H1 (cell line): Measurements from ENCODE around the gene PYURF. TPM values are rescaled to one million over a fixed set of nuclear protein-coding genes. Genes with fewer than 3 reads are reported as not detected.

ENCODE experiments used
- CTCF ChIA-PET: fragments of 300-600 bp; sonication (Branson Sonifier 250); formaldehyde crosslinking; loops from one replicate; lab custom pipeline; 2021; ENCODE audit not compliant: partially characterized antibody; lab: Charles Lee
- POLR2A ChIA-PET: fragments of 300-600 bp; sonication (Branson Sonifier 250); formaldehyde crosslinking; loops from one replicate; lab custom pipeline; 2021; ENCODE audit warnings: inconsistent platforms; ENCODE audit not compliant: partially characterized antibody; lab: Charles Lee
- DNase-seq, 2 experiments: peaks; one replicate each; pipeline versions ENCODE4 v3.0.0 to v3.0.0-alpha.2; 2010 to 2022; ENCODE audit warnings: low spot score in 2 of 2, low read depth in 1 of 2, mixed read lengths in 1 of 2
- FAIRE-seq: peaks from 2 replicates; lab custom pipeline; 2011; peaks lifted over from hg19 to GRCh38; lab: Jason Lieb, UNC
- H2AFZ ChIP-seq: 2 replicates; pipeline ENCODE4 v1.8.1; 2012; ENCODE audit warnings: low read length, inconsistent platforms
- H2AK5ac ChIP-seq: 2 replicates; pipeline ENCODE4 v1.6.1; 2013; ENCODE audit warnings: low read depth, low read length
- H2BK120ac ChIP-seq: replicated peaks from 2 replicates; pipeline ENCODE3; 2013; ENCODE audit warnings: low read depth, low read length, inconsistent platforms
- H2BK12ac ChIP-seq: 2 replicates; pipeline ENCODE4 v1.6.1; 2013; ENCODE audit warnings: low read depth, low read length
- H2BK15ac ChIP-seq: 2 replicates; pipeline ENCODE4 v1.6.1; 2013; ENCODE audit warnings: low read length
- H2BK20ac ChIP-seq: 2 replicates; pipeline ENCODE4 v1.6.1; 2013; ENCODE audit warnings: low read length
- H2BK5ac ChIP-seq: 2 replicates; pipeline ENCODE4 v1.6.1; 2013; ENCODE audit warnings: low read depth, low read length
- H3K14ac ChIP-seq: 2 replicates; pipeline ENCODE4 v1.6.1; 2013; ENCODE audit warnings: inconsistent platforms; ENCODE audit not compliant: insufficient read length
- H3K18ac ChIP-seq: 2 replicates; pipeline ENCODE4 v1.6.1; 2013; ENCODE audit warnings: low read length; ENCODE audit errors: extremely low read depth
- H3K23ac ChIP-seq: 2 replicates; pipeline ENCODE4 v1.6.1; 2013; ENCODE audit warnings: inconsistent platforms; ENCODE audit not compliant: insufficient read length
- H3K23me2 ChIP-seq: 2 replicates; pipeline ENCODE4 v1.6.1; 2013; ENCODE audit warnings: low read depth, low read length
- H3K27ac ChIP-seq: 2 replicates; pipeline ENCODE4 v1.6.1; 2011; ENCODE audit warnings: low read depth, low read length, inconsistent platforms
- H3K27me3 ChIP-seq, 4 experiments: replicated peaks in 1 of 4; 1 replicate in 1 of 4; 2 replicates in 3 of 4; pipeline versions ENCODE4 v1.6.1 to v1.8.1; 2011 to 2013; ENCODE audit warnings: low read length in 3 of 4, mild to moderate bottlenecking in 3 of 4, inconsistent platforms in 2 of 4, mixed read lengths in 2 of 4, moderate library complexity in 1 of 4; ENCODE audit not compliant: control insufficient read depth in 3 of 4, insufficient read depth in 3 of 4; ENCODE audit errors: extremely low read depth in 1 of 4
- H3K36me3 ChIP-seq, 4 experiments: 2 replicates each; pipeline versions ENCODE4 v1.6.1 to v1.8.1; 2011 to 2013; ENCODE audit warnings: mild to moderate bottlenecking in 4 of 4, low read length in 3 of 4, moderate library complexity in 2 of 4, control low read depth in 1 of 4, inconsistent platforms in 1 of 4; ENCODE audit not compliant: insufficient read depth in 4 of 4, control insufficient read depth in 2 of 4
- H3K4ac ChIP-seq: replicated peaks from 2 replicates; pipeline ENCODE3; 2013; ENCODE audit warnings: low read length, low read depth, mixed read lengths, inconsistent platforms; ENCODE audit not compliant: insufficient read length
- H3K4me1 ChIP-seq, 4 experiments: replicated peaks in 1 of 4; 1 replicate in 1 of 4; 2 replicates in 3 of 4; pipeline versions ENCODE4 v1.6.1 to v1.8.1; 2011 to 2013; ENCODE audit warnings: low read length in 3 of 4, inconsistent platforms in 2 of 4, mixed read lengths in 1 of 4; ENCODE audit not compliant: insufficient read depth in 4 of 4, control insufficient read depth in 3 of 4
- H3K4me2 ChIP-seq, 2 experiments: 2 replicates each; pipeline versions ENCODE4 v1.6.1 to v1.8.1; 2011 to 2013; ENCODE audit warnings: low read depth in 2 of 2, low read length in 2 of 2, control low read depth in 1 of 2, inconsistent platforms in 1 of 2, mild to moderate bottlenecking in 1 of 2; ENCODE audit not compliant: insufficient read depth in 1 of 2
- H3K4me3 ChIP-seq, 4 experiments: fragments of 200-600, 300-600 bp in 1 of 4; sonication (generic), shearing (Covaris generic), sonication (Bioruptor Twin) in 1 of 4; 2 replicates each; pipeline versions ENCODE4 v1.5.1 to v1.8.1; 2011 to 2016; ENCODE audit warnings: low read length in 4 of 4, low read depth in 3 of 4, control low read depth in 2 of 4, inconsistent platforms in 2 of 4, mild to moderate bottlenecking in 2 of 4, mixed read lengths in 1 of 4, moderate library complexity in 1 of 4; ENCODE audit not compliant: insufficient read depth in 2 of 4; ENCODE audit errors: extremely low read depth in 1 of 4
- H3K56ac ChIP-seq: replicated peaks from 2 replicates; pipeline ENCODE3; 2013; ENCODE audit warnings: low read depth, mild to moderate bottlenecking, mixed read lengths, low read length, inconsistent platforms; ENCODE audit not compliant: insufficient read length
- H3K79me1 ChIP-seq: 2 replicates; pipeline ENCODE4 v1.6.1; 2013; ENCODE audit warnings: low read depth, low read length, control low read depth
- H3K79me2 ChIP-seq, 2 experiments: 2 replicates each; pipeline versions ENCODE4 v1.6.1 to v1.8.1; 2012 to 2013; ENCODE audit warnings: low read length in 2 of 2, mild to moderate bottlenecking in 2 of 2, inconsistent platforms in 1 of 2; ENCODE audit not compliant: insufficient read depth in 2 of 2, control insufficient read depth in 1 of 2
- H3K9ac ChIP-seq, 4 experiments: replicated peaks in 1 of 4; 1 replicate in 1 of 4; 2 replicates in 3 of 4; pipeline versions ENCODE4 v1.6.1 to v1.8.1; 2011 to 2013; ENCODE audit warnings: low read depth in 3 of 4, low read length in 3 of 4, control low read depth in 2 of 4, mild to moderate bottlenecking in 2 of 4, moderate library complexity in 2 of 4, inconsistent platforms in 1 of 4; ENCODE audit errors: extremely low read depth in 1 of 4
- H3K9me3 ChIP-seq, 2 experiments: 2 replicates each; pipeline versions ENCODE4 v1.6.1 to v1.8.1; 2012 to 2013; ENCODE audit warnings: mild to moderate bottlenecking in 2 of 2, moderate library complexity in 2 of 2, control low read depth in 1 of 2, inconsistent platforms in 1 of 2, low read depth in 1 of 2, low read length in 1 of 2, mixed read lengths in 1 of 2; ENCODE audit not compliant: insufficient read depth in 2 of 2
- H4K20me1 ChIP-seq, 2 experiments: replicated peaks in 1 of 2; 2 replicates each; pipeline versions ENCODE3 to v1.8.1; 2011 to 2013; ENCODE audit warnings: inconsistent platforms in 2 of 2, low read length in 2 of 2, mild to moderate bottlenecking in 1 of 2; ENCODE audit not compliant: insufficient read depth in 2 of 2, control insufficient read depth in 1 of 2
- H4K5ac ChIP-seq: 2 replicates; pipeline ENCODE4 v1.6.1; 2013; ENCODE audit warnings: low read length, low read depth, mixed read lengths, inconsistent platforms; ENCODE audit not compliant: insufficient read length
- H4K8ac ChIP-seq: 2 replicates; pipeline ENCODE4 v1.8.0; 2013; ENCODE audit warnings: mild to moderate bottlenecking, moderate library complexity, low read length, inconsistent platforms; ENCODE audit not compliant: insufficient read depth; ENCODE audit errors: extremely low read depth
- H4K91ac ChIP-seq: replicated peaks from 2 replicates; pipeline ENCODE3; 2013; ENCODE audit warnings: low read length, mixed read lengths, inconsistent platforms; ENCODE audit not compliant: insufficient read length
- CBX5 ChIP-seq: fragments of 300-800, 300-1000 bp; sonication (generic); IDR thresholded peaks from 2 replicates; pipeline ENCODE4 v1.7.1; 2016; ENCODE audit warnings: antibody characterized with exemption, low read length, low read depth
- CEBPB ChIP-seq: IDR thresholded peaks from 2 replicates; pipeline ENCODE4 v1.6.1; 2012; ENCODE audit warnings: low read depth, low read length
- TEAD4 ChIP-seq: IDR thresholded peaks from 2 replicates; pipeline ENCODE4 v1.6.1; 2012; ENCODE audit warnings: low read depth, low read length, inconsistent platforms, mixed read lengths
- polyA plus RNA-seq, 7 experiments: library from polyadenylated mRNA; depleted of rRNA in 3 of 7; stranded (reverse) in 5 of 7; unstranded in 2 of 7; fragments of >200 nt in 5 of 7; fragments of 200-250 nt in 2 of 7; gene quantifications; 1 replicate in 5 of 7; 2 replicates in 1 of 7; 4 replicates in 1 of 7; pipeline versions ENCODE4 v1.2.1 to v1.2.3, GENCODE V29; 2011 to 2013; ENCODE audit warnings: missing spikeins in 2 of 7, mixed read lengths in 2 of 7
- total RNA-seq: library from RNA; stranded (reverse); fragmentation: NEBNext Ultra II Directional; extraction: Animal tissue kit (Norgen Biotek cat#: 25700); gene quantifications from 2 replicates; pipeline ENCODE4 v1.2.1, GENCODE V29; 2021

The PYURF gene
- total and polyA plus RNA-seq, 2 of the 8 experiments (the other 6 are each of a cell fraction or from before 2014, with no cell fraction given): 31.6 to 44.8 TPM

- Histone ChIP-seq H3K4me1 (peaks cover 0 to 3% (median 1%) of the 10 kb centered on the region in 4 experiments; a peak in 1 of 7 replicates), H2BK20ac (no peak overlapping the region), H4K5ac (no peak overlapping the region), H2AFZ (peak overlapping the region; percentile 73), H3K4me2 (no peak overlapping the region), H2BK15ac (no peak overlapping the region), H3K27ac (no peak overlapping the region), H3K9ac (no peak overlapping the region), H4K20me1 (no peaks in the 10 kb centered on the region), H3K23me2 (no peaks in the 10 kb centered on the region), H4K8ac (no peak overlapping the region), H3K79me1 (no peaks in the 10 kb centered on the region), H2BK5ac (peak overlapping the region; percentile 16; the same call in 1 of the 2 replicates), H3K56ac (no peak overlapping the region), H3K18ac (no peak overlapping the region), H2BK120ac (no peak overlapping the region), H2AK5ac (no peak overlapping the region), H3K27me3 (no peaks in the 10 kb centered on the region), H3K9me3 (no peaks in the 10 kb centered on the region), H3K14ac (no peak overlapping the region), H4K91ac (peak overlapping the region; percentile 1), H3K36me3 (no peaks in the 10 kb centered on the region), H3K4ac (no peak overlapping the region), H2BK12ac (peak overlapping the region; percentile 52; the same call in 1 of the 2 replicates), H3K4me3 (no peak overlapping the region), H3K79me2 (no peaks in the 10 kb centered on the region), H3K23ac (no peak overlapping the region)
- TF ChIP-seq CBX5: no peak
- TF ChIP-seq TEAD4: 0 out of 2 replicates have a peak, but pooled peaks have one; percentile 47
- TF ChIP-seq CEBPB: no peak
- FAIRE-seq (no peak), DNase-seq (no peak)
- ChIA-PET CTCF (interaction anchor here (0.6 to 1.1 kb wide), 2 partner anchors 14 to 550 kb away, joined by 4 read pairs; no protein-coding TSS in a partner anchor), POLR2A (interaction anchor here (0.6 kb wide), 1 partner anchor 163 kb away, joined by 4 read pairs; no protein-coding TSS in a partner anchor)
Measured at GRCh38 chr4:88570001-88570400, 46.4 kb upstream of the PYURF start.
